Activated T-helper 17 cell treated with anti-CD3 and anti-CD28 coated beads, Interleukin-2, amount 50 U/mL, for 72 hours (primary cell): ENCODE data around the gene COX7B. TPM values are rescaled to one million over a fixed set of nuclear protein-coding genes. Genes with fewer than 3 reads are reported as not detected.
"Not testable (repeated sequence)": the region's sequence is repeated elsewhere in the genome, so short reads cannot be mapped to it uniquely, and the experiment has no call there.

Experiments
- ATAC-seq: fragments of 150-1000 bp; cut with Tn5 transposase; replicated peaks from 2 replicates; pipeline ENCODE4 v1.10.0; 2021; ENCODE audit warnings: mild to moderate bottlenecking, moderate library complexity
- H3K27ac Mint-ChIP-seq: one replicate; pipeline ENCODE4 v1.8.0; 2022; ENCODE audit warnings: mixed read lengths
- H3K27me3 Mint-ChIP-seq: one replicate; pipeline ENCODE4 v1.8.0; 2022; ENCODE audit warnings: mixed read lengths
- H3K36me3 Mint-ChIP-seq: one replicate; pipeline ENCODE4 v1.8.0; 2022; ENCODE audit warnings: low read depth, mild to moderate bottlenecking, mixed read lengths
- H3K4me1 Mint-ChIP-seq: one replicate; pipeline ENCODE4 v1.8.0; 2022; ENCODE audit warnings: mixed read lengths
- H3K4me3 Mint-ChIP-seq: one replicate; pipeline ENCODE4 v1.8.0; 2022; ENCODE audit warnings: mild to moderate bottlenecking, mixed read lengths
- H3K9me3 Mint-ChIP-seq: one replicate; pipeline ENCODE4 v1.8.0; 2022; ENCODE audit warnings: mixed read lengths
- total RNA-seq, 2 donors: library from RNA; stranded (reverse); gene quantifications; one replicate each; pipeline ENCODE4 v1.2.3, GENCODE V29; 2022

The COX7B gene
- total RNA-seq, 2 donors from 2014 or later: 166 to 272 TPM

DNA sequence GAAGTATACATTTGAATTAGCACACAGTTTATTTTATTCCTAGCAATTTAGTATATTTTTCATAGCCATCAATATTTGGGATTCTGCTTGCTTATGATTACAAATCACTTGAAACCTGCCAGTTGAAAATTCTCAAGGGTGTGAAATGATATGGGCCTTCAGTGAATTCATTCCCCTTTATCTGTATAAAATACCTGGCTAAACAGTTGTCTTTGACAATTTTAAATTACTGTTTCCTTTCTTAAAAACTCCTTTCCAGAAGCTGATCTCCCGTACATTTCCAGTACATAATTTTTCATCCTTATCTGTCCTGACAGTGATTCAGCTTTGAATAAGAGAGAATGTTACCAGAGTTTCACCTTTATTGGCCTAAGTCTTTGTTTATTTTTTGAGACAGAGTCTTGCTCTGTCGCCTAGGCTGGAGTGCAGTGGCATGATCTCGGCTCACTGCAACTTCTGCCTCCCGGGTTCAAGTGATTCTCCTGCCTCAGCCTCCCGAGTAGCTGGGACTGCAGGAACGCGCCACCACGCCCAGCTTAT lies 25.1 kb downstream of the COX7B start:
- no peak overlapping the region for H3K27ac Mint-ChIP-seq
- no peak for ATAC-seq
- H3K36me3 Mint-ChIP-seq: no peaks in the 10 kb centered on the region
- H3K4me1 Mint-ChIP-seq: no peaks in the 10 kb centered on the region
- H3K27me3 Mint-ChIP-seq: no peaks in the 10 kb centered on the region
- no peaks in the 10 kb centered on the region for H3K9me3 Mint-ChIP-seq
- no peak overlapping the region for H3K4me3 Mint-ChIP-seq

- Mint-ChIP-seq H3K27ac (no peak overlapping the region), H3K9me3 (no peaks in the 10 kb centered on the region), H3K27me3 (no peaks in the 10 kb centered on the region), H3K36me3 (no peaks in the 10 kb centered on the region), H3K4me3 (no peak overlapping the region), H3K4me1 (no peaks in the 10 kb centered on the region)
- peak; percentile 52 for ATAC-seq
Observed at GRCh38 chrX:77925764-77926163, 26.5 kb downstream of the COX7B start.

- ATAC-seq: no peak
- H3K9me3 Mint-ChIP-seq: no peaks in the 10 kb centered on the region
- no peaks in the 10 kb centered on the region for H3K4me1 Mint-ChIP-seq
Observed at GRCh38 chrX:77930581-77930980, 31.3 kb downstream of the COX7B start.

GRCh38 chrX:77935886-77936285 lies 36.6 kb downstream of the COX7B start:
- H3K9me3 Mint-ChIP-seq: no peaks in the 10 kb centered on the region
- H3K4me3 Mint-ChIP-seq: no peak overlapping the region
- ATAC-seq: no peak
- no peaks in the 10 kb centered on the region for H3K27me3 Mint-ChIP-seq
- no peaks in the 10 kb centered on the region for H3K4me1 Mint-ChIP-seq
- H3K27ac Mint-ChIP-seq: no peak overlapping the region
- H3K36me3 Mint-ChIP-seq: no peaks in the 10 kb centered on the region

More at GRCh38 chrX:77930581-77930980, 31.3 kb downstream of the COX7B start:
- Mint-ChIP-seq H3K36me3 (no peaks in the 10 kb centered on the region), H3K4me3 (no peak overlapping the region), H3K27me3 (no peaks in the 10 kb centered on the region), H3K27ac (no peak overlapping the region)

DNA sequence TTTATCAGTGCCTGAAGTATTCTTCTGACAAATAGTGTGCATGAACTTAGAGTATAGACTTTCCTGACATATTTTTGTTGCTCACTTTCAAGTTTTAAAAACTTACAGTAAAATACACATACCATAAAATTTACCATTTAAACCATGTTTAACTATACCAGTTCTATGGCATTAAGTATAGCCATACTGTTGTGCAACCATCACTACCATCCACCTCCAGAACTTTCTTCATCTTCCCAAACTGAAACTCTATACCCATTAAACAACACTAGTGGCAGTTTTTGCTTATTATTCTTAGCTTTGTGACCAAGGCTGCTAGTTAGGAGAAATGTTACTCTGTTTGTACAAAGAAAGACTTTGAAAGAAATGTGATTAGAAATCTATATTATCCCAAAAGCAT lies 37.0 kb downstream of the COX7B start:
- ATAC-seq: no peak
- H3K27me3 Mint-ChIP-seq: no peaks in the 10 kb centered on the region
- no peaks in the 10 kb centered on the region for H3K36me3 Mint-ChIP-seq
- H3K27ac Mint-ChIP-seq: no peak overlapping the region
- H3K4me1 Mint-ChIP-seq: no peaks in the 10 kb centered on the region
- no peaks in the 10 kb centered on the region for H3K9me3 Mint-ChIP-seq
- H3K4me3 Mint-ChIP-seq: no peak overlapping the region

DNA sequence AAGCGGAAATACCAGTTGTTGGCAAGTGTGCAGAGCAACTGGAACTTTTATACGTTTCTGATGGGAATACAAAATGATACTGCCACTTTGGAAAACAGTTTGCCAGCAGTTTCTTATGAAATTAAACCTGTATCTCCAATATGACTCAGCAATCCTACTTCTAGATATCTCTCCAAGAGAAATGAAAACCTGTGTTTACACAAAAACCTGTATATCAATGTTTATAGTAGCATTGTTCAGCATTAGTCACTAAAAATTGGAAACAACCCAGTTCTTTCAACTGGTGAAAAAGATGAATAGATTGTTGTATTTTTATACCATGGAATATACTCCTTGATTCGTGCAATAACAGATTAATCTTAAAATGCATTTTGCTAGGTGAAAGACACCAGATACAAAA lies 38.0 kb downstream of the COX7B start:
- Mint-ChIP-seq H3K36me3 (no peaks in the 10 kb centered on the region), H3K27me3 (no peaks in the 10 kb centered on the region), H3K4me1 (no peaks in the 10 kb centered on the region), H3K4me3 (no peak overlapping the region), H3K9me3 (no peaks in the 10 kb centered on the region), H3K27ac (no peak overlapping the region)
- ATAC-seq: no peak

DNA sequence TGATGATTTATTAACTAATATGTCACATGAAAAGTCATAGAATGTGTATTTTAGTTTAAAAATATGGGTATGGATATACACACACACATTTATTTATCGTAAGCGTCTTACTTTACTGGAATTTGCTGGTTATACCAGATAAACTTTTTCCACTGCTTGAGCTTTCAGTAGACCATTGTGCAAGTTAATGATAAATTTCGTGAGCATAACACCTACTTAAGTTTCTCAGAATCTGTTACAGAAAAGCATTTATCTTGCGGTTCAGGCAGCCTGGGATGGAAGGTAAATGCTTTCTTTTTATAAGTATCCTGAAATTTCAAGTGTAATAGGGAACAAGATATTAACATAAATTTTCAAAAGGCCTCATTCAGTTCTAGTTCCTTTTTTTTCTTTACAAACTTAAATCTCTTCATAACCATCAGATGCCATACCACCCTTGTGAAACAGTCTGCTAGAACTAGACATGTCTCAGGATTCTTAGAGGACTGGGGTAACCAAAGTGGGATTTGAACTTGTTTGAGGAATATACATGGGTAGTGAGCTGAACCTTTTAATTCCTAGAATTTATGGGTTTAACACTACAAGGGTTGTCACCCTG lies 38.9 kb downstream of the COX7B start:
- Mint-ChIP-seq H3K4me1 (no peaks in the 10 kb centered on the region), H3K27ac (no peak overlapping the region), H3K9me3 (no peaks in the 10 kb centered on the region), H3K4me3 (no peak overlapping the region), H3K36me3 (no peaks in the 10 kb centered on the region), H3K27me3 (no peaks in the 10 kb centered on the region)
- no peak for ATAC-seq

GRCh38 chrX:77945031-77945430 lies 45.8 kb downstream of the COX7B start:
- H3K27ac Mint-ChIP-seq, H3K4me3 Mint-ChIP-seq, H3K36me3 Mint-ChIP-seq, H3K4me1 Mint-ChIP-seq, H3K27me3 Mint-ChIP-seq, ATAC-seq, H3K9me3 Mint-ChIP-seq: not testable (repeated sequence)

DNA sequence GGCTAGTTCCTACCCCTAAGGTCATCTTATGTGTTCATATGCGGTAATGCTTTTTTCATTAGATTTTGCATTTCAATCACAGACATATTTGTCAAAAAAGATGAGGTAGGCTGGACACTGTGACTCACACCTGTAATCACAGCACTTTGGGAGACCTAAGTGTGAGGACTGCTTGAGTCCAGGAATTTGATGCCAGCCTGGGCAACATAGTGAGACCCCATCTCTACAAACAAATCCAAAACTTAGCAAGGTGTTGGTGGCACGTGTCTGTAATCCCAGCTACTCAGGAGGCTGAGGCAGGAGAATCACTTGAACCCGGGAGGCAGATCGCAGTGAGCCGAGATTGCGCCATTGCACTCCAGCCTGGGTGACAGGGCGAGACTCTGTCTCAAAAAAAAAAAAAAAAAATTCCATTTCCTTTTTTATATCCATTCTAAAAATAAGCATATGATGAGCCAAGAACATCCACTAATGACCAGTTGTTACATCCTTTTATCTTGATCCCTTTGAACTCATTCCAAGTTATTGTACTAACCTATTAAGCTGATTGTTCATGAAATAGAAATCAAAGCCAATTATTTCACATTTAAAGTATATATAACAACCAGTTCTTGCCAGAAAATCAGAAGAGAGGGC lies 46.8 kb downstream of the COX7B start:
- ATAC-seq: no peak
- Mint-ChIP-seq H3K27me3 (no peaks in the 10 kb centered on the region), H3K4me3 (no peak overlapping the region), H3K36me3 (no peaks in the 10 kb centered on the region), H3K9me3 (no peaks in the 10 kb centered on the region), H3K4me1 (no peaks in the 10 kb centered on the region), H3K27ac (no peak overlapping the region)

GRCh38 chrX:77946571-77946970 lies 47.3 kb downstream of the COX7B start:
- H3K27me3 Mint-ChIP-seq: no peaks in the 10 kb centered on the region
- no peak overlapping the region for H3K27ac Mint-ChIP-seq
- H3K9me3 Mint-ChIP-seq: no peaks in the 10 kb centered on the region
- no peak overlapping the region for H3K4me3 Mint-ChIP-seq
- H3K4me1 Mint-ChIP-seq: no peaks in the 10 kb centered on the region
- no peak for ATAC-seq
- no peaks in the 10 kb centered on the region for H3K36me3 Mint-ChIP-seq

DNA sequence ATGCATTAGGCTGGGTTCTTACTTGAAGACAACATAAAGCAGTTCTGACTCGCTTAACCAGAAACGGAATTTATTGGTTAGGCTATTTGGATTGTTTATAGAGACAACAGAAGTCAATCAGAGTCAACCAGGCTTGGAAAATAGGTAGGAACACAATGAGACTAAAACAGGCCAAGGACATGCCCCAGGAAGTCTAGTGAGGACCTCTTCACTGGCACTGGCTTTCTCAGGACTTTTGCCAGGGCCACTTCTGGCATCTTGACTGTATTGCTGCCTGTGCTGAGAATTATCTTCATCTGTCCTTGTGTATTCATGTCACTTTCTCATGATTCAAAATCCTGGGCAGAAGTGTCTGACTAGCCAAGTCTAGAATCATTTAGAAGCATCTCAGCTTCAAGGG lies 50.6 kb downstream of the COX7B start:
- ATAC-seq: no peak
- H3K27ac Mint-ChIP-seq: no peak overlapping the region
- no peaks in the 10 kb centered on the region for H3K9me3 Mint-ChIP-seq
- H3K27me3 Mint-ChIP-seq: no peaks in the 10 kb centered on the region
- H3K4me3 Mint-ChIP-seq: no peak overlapping the region
- no peaks in the 10 kb centered on the region for H3K36me3 Mint-ChIP-seq
- H3K4me1 Mint-ChIP-seq: no peaks in the 10 kb centered on the region

DNA sequence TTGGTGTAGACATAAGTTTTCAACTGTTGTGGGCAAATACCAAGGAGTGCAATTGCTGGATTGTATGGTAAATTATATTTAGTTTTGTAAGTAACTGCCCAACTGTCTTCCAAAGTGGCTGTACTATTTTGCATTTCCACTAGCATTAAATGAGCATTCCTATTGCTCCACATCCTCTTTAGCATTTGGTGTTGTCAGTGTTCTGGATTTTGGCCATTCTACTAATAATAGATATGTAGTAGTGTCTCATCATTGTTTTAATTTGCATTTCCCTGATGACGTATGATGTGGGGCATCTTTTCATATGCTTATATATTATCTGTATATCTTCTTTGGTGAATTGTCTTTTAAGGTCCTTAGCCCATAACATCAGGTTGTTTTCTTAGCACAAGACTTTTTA lies 52.9 kb downstream of the COX7B start:
- peaks cover 5% of the 10 kb centered on the region for H3K4me1 Mint-ChIP-seq
- peaks cover 4% of the 10 kb centered on the region for H3K9me3 Mint-ChIP-seq
- ATAC-seq: no peak
- no peaks in the 10 kb centered on the region for H3K36me3 Mint-ChIP-seq
- no peak overlapping the region for H3K27ac Mint-ChIP-seq
- no peak overlapping the region for H3K4me3 Mint-ChIP-seq
- no peaks in the 10 kb centered on the region for H3K27me3 Mint-ChIP-seq

- H3K4me3 Mint-ChIP-seq: no peak overlapping the region
- H3K9me3 Mint-ChIP-seq: peaks cover 4% of the 10 kb centered on the region
- no peaks in the 10 kb centered on the region for H3K36me3 Mint-ChIP-seq
- no peak for ATAC-seq
- peaks cover 5% of the 10 kb centered on the region for H3K4me1 Mint-ChIP-seq
- H3K27me3 Mint-ChIP-seq: no peaks in the 10 kb centered on the region
- H3K27ac Mint-ChIP-seq: no peak overlapping the region
Observed at GRCh38 chrX:77953302-77953701, 54.0 kb downstream of the COX7B start.

GRCh38 chrX:77953708-77954107 lies 54.4 kb downstream of the COX7B start:
- no peak overlapping the region for H3K27ac Mint-ChIP-seq
- no peaks in the 10 kb centered on the region for H3K27me3 Mint-ChIP-seq
- H3K4me3 Mint-ChIP-seq: no peak overlapping the region
- H3K9me3 Mint-ChIP-seq: peaks cover 4% of the 10 kb centered on the region
- no peaks in the 10 kb centered on the region for H3K36me3 Mint-ChIP-seq
- ATAC-seq: no peak
- H3K4me1 Mint-ChIP-seq: peaks cover 5% of the 10 kb centered on the region
